ENCODE data around the gene KRTAP10-12. TPM values are rescaled to one million over a fixed set of nuclear protein-coding genes. Genes with fewer than 3 reads are reported as not detected.
A peak's percentile ranks its signal among the peaks of the same experiment; 100 is the strongest.

Gene KRTAP10-12
- total and polyA plus RNA-seq, 2 of the 13 experiments (the other 11 are each of a cell fraction or from before 2014, with no cell fraction given), result not detected

GRCh38 chr21:44736291-44737004 lies 39.5 kb downstream of the KRTAP10-12 start (continued):
- TF ChIP-seq ELK4 (CRISPR knock-in tag; IDR thresholded peaks at IDR 0.05; ENCODE audit: borderline replicate concordance), result no peak
- TF ChIP-seq HNF1B (CRISPR knock-in tag; IDR thresholded peaks at IDR 0.05), result peak; percentile 67
- TF ChIP-seq PATZ1 (CRISPR knock-in tag; IDR thresholded peaks at IDR 0.05), result peak; percentile 41; the same call in 1 of the 2 replicates
- peak; percentile 48; the same call in 1 of the 2 replicates for TF ChIP-seq IRF2 (CRISPR knock-in tag; IDR thresholded peaks at IDR 0.05)
- 0 out of 2 replicates have a peak, but pooled peaks have one; percentile 43 for TF ChIP-seq PITX1 (CRISPR knock-in tag; IDR thresholded peaks at IDR 0.05)
- TF ChIP-seq FOSL2 (CRISPR knock-in tag; IDR thresholded peaks at IDR 0.05), result peak; percentile 72
- peak; percentile 92 for TF ChIP-seq HIC2 (CRISPR knock-in tag; IDR thresholded peaks at IDR 0.05; ENCODE audit: low read depth)
- TF ChIP-seq ZSCAN21 (CRISPR knock-in tag; IDR thresholded peaks at IDR 0.05; ENCODE audit: borderline replicate concordance), result 0 out of 2 replicates have a peak, but pooled peaks have one; percentile 21
- TF ChIP-seq ZNF292 (CRISPR knock-in tag; IDR thresholded peaks at IDR 0.05; ENCODE audit: borderline replicate concordance, low read depth), result no peak
- TF ChIP-seq NR2F6 (IDR thresholded peaks at IDR 0.05), result peak; percentile 34; the same call in 1 of the 2 replicates
- TF ChIP-seq NR2F6 (CRISPR knock-in tag; IDR thresholded peaks at IDR 0.05), result peak; percentile 69; the same call in 1 of the 2 replicates
- peak; percentile 33; the same call in 1 of the 2 replicates for TF ChIP-seq MED1 (CRISPR knock-in tag; IDR thresholded peaks at IDR 0.05)
- TF ChIP-seq ZIK1 (CRISPR knock-in tag; IDR thresholded peaks at IDR 0.05; ENCODE audit: borderline replicate concordance, low read depth), result no peak
- TF ChIP-seq HDAC1 (CRISPR knock-in tag; IDR thresholded peaks at IDR 0.05), result peak; percentile 59; the same call in 1 of the 2 replicates
- TF ChIP-seq BCL6 (CRISPR knock-in tag; IDR thresholded peaks at IDR 0.05), result peak; percentile 45; the same call in 1 of the 2 replicates
- 0 out of 2 replicates have a peak, but pooled peaks have one; percentile 49 for TF ChIP-seq MIXL1 (CRISPR knock-in tag; IDR thresholded peaks at IDR 0.05)
- TF ChIP-seq PRDM4 (CRISPR knock-in tag; IDR thresholded peaks at IDR 0.05; ENCODE audit: borderline replicate concordance), result no peak
- 0 out of 2 replicates have a peak, but pooled peaks have one; percentile 29 for TF ChIP-seq ELF1 (CRISPR knock-in tag; IDR thresholded peaks at IDR 0.05)
- 0 out of 2 replicates have a peak, but pooled peaks have one; percentile 37 for TF ChIP-seq SOX5 (CRISPR knock-in tag; IDR thresholded peaks at IDR 0.05; ENCODE audit: borderline replicate concordance)
- peak; percentile 29; the same call in 1 of the 2 replicates for TF ChIP-seq BHLHE40 (IDR thresholded peaks at IDR 0.05; ENCODE audit: low read length)
- no peak for TF ChIP-seq ZFP37 (CRISPR knock-in tag; IDR thresholded peaks at IDR 0.05; ENCODE audit: borderline replicate concordance)
